HG02642 (cell line): ENCODE data around the gene UAP1.

Experiments
- ATAC-seq: cut with Tn5 transposase; IDR thresholded peaks from one replicate; pipeline ENCODE4 v1.9.1; 2021; ENCODE audit warnings: mild to moderate bottlenecking; ENCODE audit not compliant: unreplicated experiment, poor library complexity

The UAP1 gene

DNA sequence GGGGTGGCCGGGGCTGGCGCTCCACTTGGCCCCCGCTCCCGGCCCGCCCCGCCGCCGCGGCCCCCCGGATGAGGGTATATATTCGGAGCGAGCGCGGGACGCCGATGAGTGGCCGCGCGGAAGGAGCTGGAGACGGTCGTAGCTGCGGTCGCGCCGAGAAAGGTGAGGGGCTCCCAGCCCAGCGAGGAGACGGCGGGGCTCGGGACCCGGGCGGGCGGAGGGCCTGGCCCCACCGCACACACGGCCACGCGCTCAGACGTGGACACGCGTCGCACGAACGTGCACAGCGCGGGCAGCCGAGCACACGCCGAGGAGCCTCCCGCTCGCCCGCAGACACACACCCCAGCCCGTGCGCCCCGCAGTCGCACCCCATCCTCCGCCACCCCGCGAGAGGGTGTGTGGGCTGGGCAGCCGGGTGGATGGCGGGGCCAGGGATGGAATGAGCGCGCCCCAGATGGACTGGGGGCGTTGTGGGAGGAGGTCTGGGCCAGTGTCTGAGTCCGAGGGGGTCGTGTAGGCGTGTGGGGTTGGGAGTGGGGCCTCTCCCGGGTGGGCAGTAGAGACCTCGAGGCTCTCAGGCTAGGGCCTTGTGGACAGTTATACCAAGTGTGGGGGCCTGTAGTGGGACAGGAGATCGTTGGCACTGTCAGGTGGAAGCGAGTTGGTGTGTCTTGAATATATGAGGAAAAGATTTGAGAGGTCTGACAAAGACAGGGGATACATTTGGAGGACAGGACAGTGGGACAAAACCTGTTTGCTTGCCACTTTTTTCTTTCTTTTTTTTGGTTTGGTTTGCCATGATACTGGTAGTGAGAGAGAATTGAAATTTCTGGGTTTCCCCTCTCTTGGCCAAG, at the start of gene UAP1:
Gene UAP1 (plus strand): TSS at position 107 of the 854 bp plus-strand sequence. CDS start 4,347 bp downstream, outside the sequence.
- peak; percentile 30 for ATAC-seq

DNA sequence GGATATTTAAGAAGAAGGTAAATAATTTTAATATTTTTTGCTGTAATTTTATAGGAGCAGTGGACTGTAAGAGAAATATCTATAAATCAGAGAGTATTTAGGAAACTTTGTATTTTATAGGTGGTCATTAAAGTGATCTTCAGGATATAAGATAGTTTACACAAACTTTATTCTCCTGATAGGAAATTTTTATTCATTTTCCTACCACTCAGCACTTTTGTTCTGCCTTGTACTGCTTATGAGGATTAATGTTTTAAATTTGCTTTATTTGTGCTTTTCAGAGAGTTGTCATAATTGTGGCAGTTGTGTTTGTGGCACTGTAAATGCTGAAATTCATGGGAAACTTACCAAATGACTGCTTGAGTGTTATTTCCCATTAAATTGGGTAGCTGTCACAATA, 34.2 kb upstream of the UAP1 start:
- ATAC-seq: no peak

DNA sequence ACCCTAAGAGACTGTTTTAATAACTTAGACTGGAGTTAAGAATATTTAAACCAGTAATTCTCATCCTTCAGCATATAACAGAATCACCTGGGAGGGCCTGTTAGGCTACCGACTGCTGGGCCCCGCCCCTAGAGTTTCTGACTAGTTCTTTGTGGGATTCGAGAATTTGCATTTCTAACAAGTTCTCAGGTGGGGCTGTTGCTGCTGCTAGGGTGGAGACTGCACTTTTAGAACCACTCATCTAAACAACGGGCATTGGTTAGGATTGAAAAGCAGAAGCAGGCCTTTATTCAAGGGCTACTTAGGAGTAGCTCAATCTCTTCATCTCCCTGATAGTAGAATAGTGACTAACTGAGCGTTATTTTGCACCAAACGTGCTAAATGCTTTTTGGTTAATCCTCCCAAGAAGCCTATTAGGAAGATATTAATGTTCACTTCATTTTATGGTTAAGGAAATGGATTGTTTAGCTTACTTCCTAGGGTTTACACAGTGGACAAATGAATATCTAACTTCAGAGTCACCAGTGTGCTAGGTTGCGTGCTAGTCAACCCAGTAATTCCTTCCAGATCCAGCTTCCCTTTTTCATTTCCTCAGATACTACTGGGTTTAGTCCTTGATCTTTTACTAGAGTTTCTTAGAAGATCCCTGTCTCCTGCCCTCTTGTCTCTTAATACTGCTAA, 31.1 kb upstream of the UAP1 start:
- peak; percentile 95 for ATAC-seq

DNA sequence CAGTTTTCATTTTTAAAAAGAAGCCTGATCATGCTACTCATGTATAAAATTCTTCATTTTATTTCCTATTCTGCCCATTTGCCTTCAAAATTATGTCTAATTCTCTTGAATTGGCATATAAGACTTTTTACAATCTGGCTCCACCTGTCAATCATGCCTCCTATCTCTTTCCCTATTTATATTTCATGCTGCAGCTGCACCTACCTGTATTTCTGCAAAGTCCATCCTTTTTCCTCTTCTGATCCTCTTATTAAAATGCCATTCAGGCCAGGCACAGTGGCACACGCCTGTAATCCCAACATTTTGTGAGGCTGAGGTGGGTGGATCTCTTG, 30.6 kb upstream of the UAP1 start:
- no peak for ATAC-seq

DNA sequence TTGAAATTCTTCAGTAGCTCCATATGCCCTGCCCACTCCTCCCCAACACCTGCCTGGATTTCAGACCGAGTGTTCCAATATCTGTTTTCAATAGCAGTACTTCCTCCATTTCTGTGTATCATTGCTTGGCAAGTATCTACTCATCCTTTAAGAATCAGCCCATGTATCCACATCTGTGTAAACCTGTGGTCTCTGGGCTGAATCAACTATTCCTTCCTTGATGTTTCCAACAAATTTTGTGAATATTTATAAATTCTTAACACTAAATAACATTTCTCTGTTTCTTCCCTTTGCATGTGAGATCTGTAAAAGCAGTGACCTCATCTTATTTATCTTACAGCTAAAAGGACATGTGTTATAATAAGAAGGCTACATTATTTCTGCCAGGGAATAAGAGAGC, 26.0 kb upstream of the UAP1 start:
- ATAC-seq: no peak

DNA sequence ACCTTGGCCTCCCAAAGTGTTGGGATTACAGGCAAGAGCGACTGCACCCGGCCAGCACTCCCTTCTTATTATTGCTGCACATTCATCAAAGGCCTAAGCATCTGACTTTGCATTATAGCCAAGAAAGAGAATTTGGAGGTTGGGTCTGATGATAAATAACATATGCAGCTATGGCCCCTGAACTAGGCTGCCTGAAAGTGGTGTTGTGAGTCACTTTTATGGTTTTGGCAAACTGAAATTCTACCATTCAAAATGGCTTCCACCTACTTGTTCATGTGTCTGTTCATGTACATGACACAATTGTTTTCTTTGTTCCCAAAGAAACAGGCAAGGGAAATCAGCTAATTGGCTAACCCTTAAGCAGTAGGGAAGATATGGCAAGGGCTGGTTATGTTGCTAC, 25.0 kb upstream of the UAP1 start:
- no peak for ATAC-seq

DNA sequence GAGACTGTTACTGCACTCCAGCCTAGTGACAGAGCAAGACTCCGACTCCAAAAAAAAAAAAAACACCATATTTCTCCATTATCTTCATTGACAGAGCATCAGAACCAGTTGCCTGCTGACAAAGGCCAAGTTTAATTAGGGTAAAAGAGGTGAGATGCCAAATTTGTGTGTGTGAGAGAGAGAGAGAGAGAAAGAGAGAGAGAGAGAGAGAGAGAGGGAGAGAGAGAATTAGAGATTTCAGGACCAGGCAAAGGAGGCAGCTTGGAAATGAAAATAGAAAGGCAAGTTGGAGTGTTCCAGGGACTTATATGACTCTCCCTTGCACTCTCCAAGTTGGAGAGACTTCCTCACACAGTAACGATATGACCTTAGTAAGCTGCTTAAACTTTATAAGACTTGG, 24.3 kb upstream of the UAP1 start:
- ATAC-seq: no peak

DNA sequence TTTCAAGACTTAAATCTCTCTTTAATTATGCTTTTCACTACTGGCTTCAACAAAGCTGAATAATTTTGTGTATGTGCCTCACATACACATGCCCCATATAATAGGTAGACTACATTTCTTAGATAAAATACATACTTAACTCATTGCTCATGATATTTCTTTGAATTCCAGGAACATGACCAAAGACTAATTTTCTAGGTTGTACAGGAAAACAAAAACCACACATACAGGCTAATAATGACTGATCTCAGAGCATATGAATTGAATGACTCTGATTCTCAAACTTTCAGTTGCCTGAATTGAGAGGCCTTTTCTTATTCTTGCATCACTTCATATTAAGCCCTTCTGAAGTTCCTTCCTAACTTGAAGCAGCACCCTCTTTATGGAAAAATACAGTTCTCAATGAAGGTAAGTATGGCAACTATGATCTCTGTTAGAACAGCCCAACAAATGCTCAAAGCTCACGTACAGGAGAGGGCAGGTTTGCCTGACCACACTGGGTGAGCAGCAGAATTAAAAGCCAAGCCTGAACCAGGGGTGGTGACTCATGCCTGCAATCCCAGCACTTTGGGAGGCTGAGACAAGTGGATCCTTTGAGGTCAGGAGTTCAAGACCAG, 22.6 kb upstream of the UAP1 start:
- no peak for ATAC-seq

DNA sequence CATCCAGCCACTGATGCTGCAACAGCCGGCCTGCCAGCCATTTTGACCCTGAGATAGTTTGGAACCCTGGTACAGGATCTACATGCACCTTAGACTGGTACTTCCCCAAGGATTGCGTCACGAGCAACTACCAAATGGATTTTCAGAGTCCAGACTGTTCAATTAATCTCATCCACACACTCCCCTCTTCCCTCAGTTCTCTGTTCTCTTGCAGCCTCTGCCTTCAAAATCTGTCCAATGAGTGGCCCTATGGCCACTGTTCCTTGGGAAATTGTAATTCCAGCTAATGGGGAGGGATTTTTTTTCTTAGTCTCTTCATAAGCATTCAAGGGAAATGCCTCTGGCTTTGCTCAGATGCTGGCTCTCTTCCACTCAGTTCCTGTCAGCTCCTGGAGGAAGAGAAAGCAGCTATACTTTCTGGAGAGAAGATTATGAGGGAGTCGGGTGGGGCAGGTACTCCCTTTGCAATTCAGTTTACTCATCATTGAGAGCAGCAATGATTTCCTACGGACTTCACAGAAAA, 19.8 kb upstream of the UAP1 start:
- ATAC-seq: no peak

DNA sequence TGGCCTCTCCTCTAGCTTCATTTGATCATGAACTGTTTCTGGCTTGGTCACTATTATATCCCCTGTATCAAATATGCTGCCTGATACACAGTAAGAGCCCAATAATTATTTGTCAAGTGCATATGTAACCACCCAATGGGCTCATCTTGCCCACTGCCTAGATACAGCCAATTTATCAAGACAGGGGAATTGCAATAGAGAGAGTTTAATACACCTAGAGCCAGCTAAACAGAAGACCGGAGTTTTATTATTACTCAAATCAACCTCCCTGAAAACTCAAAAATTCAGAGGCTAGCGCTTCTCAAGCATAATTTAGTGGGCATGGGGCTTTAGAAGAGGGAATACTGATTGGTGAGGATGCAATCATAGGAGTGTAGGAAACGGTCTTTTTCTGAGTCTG, 18.3 kb upstream of the UAP1 start:
- no peak for ATAC-seq

DNA sequence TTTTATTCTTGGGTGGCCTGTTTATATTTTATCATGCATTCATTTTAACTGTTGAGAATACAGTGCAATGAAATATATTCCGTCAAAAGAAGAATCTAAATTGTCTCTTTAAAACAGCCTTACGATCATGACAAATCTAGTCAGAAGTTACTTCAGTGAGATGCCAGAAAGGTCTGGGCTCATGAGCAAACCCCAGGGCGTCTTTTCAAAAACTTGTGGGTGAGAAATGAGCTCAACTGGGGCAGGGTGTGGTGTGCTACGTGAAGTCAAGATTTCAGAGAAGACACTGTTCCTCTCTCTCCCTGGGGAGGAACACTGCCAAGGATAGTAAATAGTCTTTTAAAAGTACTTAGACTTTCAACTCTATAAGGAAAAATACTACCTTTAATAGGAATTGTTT, 13.4 kb upstream of the UAP1 start:
- no peak for ATAC-seq

DNA sequence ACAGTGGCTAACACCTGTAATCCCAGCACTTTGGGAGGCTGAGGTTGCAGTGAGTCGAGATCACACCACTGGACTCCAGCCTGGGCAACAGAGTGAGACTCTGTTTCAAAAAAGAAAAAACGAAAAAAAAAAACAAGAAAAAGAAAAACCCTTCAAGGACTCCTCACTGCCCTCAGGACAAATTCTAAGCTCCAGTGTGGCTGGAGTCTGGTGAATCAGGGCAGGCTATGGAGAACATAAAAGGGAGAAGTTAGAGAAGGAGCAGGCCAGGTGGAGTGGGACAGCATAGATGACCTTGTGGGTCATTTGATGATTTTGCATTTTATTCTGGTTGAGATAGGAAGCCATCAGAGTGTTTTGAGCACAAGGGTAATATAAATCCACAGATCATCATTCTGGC, 12.5 kb upstream of the UAP1 start:
- ATAC-seq: no peak

DNA sequence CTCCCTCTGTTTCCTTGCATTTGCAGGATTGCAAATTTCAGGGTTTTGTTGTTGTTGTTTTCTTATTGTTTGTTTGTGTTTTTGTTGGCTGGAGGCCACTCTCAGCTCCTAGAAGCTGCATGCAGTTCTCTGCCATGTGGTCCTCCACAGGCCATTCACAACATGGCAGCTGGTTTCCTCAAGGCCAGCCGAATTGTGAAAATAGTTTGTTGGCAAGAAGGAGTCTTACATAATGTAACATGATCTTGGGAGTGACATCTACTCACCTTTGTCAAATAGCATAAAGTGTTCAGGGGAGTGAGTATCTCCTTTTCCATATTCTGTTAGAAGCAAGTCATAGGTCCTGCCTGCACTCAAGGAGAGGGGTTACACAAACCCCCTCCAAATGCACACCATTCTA, 10.6 kb upstream of the UAP1 start:
- ATAC-seq: no peak

DNA sequence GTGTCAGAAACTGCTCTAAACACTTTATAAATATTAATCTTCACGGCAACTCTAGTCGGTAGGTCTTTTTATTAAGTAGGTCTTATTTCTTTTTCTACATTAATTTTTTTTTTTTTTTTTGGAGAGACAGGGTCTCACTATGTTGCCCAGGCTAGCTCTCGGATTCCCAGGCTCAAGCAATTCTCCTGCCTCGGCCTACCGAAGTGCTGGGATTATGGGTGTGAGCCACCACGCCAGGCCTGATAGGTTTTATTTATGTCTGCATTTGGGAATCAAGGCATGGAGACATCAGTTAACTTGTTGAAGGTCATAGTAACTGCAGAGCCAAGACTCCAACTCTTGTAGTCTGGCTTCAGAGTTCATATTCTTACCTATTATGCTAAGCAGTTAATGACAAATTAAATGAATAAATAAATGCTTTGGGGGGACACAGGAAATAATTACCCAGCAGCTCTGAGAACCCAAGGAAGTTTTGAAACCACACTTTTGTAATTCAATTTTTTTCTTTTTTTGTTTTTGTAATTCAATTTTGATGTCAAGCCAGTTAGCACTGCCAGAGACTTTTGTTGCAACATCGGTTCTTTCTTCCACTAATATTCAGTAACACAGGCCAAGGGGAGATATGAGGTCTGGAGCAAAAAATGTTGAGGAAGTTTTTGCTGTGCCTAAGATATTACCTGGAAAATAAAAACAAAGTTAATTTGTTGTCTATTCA, 9.4 kb upstream of the UAP1 start:
- no peak for ATAC-seq

DNA sequence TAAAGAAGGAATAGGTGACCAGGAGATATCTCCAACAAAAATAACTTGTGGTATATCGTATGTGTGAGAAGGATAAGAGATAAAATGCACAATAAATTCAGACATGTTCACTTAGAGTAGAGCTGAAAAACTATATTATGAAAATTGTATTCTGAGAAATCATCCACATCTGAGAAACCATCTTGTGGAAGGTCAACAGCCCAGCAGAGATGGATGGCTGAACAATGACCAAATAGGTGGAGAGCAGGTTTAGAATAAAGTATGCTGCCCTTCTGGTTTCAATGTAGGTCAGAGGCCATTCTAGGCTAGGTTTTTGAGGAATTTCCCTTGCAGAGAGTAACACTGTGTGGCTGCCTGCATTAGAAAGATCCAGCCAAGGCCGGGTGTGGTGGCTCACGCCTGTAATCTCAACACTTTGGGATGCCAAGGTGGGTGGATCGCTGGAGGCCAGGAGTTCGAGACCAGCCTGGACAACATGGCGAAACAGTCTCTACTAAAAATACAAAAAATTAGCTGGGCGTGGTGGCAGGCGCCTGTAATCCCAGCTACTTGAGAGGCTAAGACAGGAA, 8.8 kb upstream of the UAP1 start:
- ATAC-seq: no peak

DNA sequence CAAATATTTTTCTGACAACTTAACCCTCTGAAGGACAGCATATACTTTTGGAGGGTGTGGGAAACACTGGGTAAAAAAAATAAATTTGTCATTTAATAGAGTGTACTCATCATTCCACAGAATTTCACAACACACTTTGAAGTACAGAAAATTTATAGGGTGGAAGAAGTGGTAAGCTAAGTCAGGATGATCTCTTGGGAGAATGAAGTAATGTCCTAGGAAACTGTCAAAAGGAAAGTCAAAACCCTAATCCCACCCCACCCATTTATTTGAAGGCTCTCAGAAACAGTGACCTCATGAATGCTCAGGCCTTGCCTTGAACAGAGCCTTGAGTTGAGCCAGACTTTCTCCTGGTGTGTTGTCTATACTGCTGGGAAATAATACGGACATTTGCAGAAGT, 7.3 kb upstream of the UAP1 start:
- no peak for ATAC-seq

DNA sequence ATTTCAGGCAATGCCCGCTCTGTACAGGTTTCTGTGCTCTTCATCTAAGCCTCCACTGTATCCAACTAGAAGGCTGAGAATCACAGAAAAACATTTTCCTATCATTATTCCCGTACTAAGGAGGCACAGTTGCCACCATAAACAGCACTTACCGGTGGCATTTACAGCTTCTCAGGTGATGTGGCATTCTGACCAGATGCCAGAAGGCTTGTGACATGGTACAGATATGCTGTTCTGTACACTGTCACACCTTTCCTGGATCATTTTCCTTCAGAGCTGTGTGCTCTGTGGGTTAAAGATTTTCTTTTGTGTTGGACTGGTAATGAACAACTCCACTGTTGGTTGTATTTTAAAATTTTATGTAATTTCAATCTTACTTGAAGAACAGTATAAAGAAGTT, 4.0 kb upstream of the UAP1 start:
- no peak for ATAC-seq

DNA sequence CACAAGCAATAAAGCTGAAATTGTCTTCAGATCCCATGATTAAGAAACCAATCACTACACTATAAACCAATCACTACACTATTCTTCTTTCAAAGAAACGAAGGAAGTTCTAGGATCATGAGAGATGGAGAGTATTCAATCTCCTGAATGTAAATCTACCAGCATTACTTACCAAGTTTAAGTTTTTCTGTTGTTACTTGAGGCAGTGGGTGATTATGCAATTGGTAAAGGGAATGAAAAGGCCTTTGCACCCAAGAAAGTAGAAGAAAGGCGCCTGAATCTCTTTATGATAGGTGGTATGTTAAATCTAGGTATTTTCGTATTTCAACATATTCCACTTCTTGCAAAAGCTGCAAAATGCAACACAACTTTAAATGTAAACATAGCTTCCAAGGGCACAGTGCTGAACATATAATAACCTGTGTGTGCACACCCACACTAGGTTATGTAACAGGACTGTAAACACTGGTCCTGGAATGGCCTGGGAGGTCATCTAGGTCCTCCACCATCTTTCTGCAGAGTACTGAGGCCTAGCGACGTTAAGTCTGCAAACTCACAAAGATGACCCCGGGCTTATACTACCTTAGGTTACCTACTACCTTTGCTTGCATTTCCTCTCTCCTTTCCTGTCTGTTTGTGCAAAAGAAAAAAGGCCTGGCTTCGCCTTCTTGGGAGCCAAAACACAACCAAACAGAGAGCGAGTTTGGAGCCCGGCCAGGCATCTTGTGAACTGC, 1.1 kb upstream of the UAP1 start:
- no peak for ATAC-seq

DNA sequence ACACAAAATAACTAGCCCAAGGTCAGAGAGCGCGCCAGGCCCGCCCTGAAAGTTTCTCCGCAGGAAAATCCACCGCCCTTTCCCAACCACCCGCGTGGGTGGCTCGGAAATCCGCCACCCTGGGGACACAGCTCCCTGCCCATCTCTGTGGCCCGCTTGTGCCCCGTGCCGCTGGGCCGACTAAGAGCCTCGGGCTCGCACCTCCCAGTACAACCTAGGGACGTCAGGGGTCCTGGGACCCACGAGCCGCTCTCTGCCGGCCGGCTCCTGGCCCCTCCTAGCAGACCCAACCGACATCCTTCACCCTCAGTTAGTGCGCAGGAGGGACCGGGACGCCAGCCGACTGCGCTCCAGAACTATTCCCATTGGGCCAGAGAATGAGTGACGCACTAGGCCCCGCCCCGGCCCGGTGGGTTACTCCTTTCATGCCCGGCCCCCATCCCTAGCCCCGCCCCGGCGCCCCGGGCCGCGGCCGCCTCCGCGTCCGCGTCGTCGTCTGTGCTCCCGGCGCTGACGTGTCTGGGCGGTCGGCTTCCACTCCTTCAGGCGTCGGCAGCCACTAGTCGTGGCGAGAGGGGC, 396 bp upstream of the UAP1 start:
- peak; percentile 95 for ATAC-seq
